Ammon's horn (tissue), 1 donor: Measurements from ENCODE around the gene DUSP5.

Source experiments
- DNase-seq: peaks from one replicate; pipeline ENCODE4 v3.0.0-alpha.2; 2016; ENCODE audit warnings: low spot score

The DUSP5 gene

GRCh38 chr10:110546499-110547110 lies 48.9 kb downstream of the DUSP5 start:
- DNase-seq: no peak

DNA sequence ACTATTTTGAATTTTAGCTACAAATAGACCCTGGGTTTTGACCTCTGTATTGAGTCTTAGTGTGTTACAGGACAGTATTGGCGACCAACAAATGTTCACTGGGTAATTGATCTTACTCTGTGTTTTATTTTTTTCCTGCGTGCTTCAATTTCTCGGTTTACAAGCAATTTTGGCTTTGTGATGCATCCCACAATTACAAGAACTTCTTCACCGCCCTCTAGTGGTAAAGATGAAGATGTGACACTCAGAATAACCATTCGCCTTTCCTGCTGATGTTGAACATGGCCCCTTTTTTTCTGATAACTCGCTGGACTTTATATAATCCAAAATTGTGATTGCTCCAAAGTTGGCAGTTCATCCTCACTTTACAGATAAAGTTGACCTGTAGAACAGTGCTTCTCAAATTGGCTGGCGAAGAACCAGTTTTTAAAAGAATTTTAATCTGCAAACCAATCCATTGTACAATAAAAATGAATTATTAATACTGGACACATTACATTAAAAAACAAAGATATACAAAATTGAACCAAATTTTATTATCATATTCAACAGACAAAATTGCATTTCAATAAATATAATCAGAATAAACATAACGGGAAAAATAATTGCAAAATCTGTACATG lies 49.5 kb downstream of the DUSP5 start:
- DNase-seq: peak; percentile 80

- no peak for DNase-seq
Measured at GRCh38 chr10:110548002-110548401, 50.3 kb downstream of the DUSP5 start.

- DNase-seq: no peak
Measured at GRCh38 chr10:110549211-110549610, 51.5 kb downstream of the DUSP5 start.

- DNase-seq: no peak
Measured at GRCh38 chr10:110553905-110554304, 56.2 kb downstream of the DUSP5 start.

GRCh38 chr10:110556296-110556695 lies 58.6 kb downstream of the DUSP5 start:
- DNase-seq: no peak

DNA sequence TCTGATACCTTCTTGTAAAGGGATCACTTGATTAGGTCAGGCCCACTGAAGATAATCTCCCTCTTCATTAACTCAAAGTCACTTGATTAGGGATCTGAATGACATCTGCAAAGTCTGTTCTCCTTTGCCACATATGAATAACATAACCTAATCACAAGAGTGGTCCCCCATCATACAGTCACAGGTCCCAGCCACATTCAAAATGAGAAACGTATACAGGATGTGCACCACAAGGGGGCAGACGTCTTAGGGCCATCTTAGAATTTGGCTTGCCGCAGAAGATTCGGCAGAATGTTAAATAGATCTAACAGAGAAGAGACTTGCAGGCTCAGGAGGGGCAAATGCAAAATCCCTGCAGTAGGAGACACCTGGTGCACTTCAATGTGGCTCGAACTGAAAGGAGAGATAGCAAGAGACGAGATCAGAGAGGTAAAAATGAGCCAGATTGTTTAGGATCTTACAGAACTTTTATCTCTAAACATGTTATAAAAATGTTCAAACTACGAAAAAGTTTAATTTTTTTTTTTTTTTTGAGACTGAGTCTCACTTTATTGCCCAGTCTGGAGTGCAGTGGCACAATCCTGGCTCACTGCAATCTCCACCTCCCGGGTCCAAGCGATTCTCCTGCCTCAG lies 59.4 kb downstream of the DUSP5 start:
- DNase-seq: peak; percentile 56

- no peak for DNase-seq
Measured at GRCh38 chr10:110558041-110558440, 60.3 kb downstream of the DUSP5 start.

DNA sequence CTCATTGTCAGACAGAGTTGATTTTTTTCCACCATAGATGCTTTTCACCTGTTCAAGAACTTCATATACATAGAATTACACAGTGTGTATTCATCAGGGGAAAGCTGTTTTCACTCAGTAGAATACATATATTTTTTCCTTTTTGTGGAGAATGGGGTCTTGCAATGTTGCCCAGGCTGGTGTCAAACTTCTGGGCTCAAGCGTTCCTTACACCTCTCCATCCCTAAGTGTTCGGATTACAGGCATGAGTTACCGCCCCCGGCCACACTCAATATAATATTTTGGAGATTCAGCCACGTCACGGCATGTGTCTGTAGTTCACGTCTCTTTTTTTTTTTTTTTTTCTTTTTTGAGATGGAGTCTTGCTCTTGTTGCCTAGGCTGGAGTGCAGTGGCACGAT lies 62.3 kb downstream of the DUSP5 start:
- DNase-seq: no peak
